CD4-positive, alpha-beta memory T cell (primary cell): ENCODE results near the gene ADAMTS3. TPM values are rescaled to one million over a fixed set of nuclear protein-coding genes. Genes with fewer than 3 reads are reported as not detected.

ENCODE experiments used
- CTCF ChIA-PET: fragments of 350-600 bp; sonication (Branson Sonifier 250); formaldehyde crosslinking; loops from one replicate; lab custom pipeline; 2021; ENCODE audit warnings: inconsistent platforms; ENCODE audit not compliant: partially characterized antibody; lab: Charles Lee
- POLR2A ChIA-PET: fragments of 350-600 bp; sonication (Branson Sonifier 250); formaldehyde crosslinking; loops from one replicate; lab custom pipeline; 2021; ENCODE audit not compliant: partially characterized antibody; lab: Charles Lee
- DNase-seq, 5 donors: peaks; one replicate each; pipeline versions ENCODE4 v3.0.0 to v3.0.0-alpha.2; 2020 to 2022; ENCODE audit warnings: mixed read lengths in 1 of 5
- H3K27ac ChIP-seq: one replicate; pipeline ENCODE4 v1.7.0; 2013; ENCODE audit warnings: low read depth, low read length
- H3K27me3 ChIP-seq: 2 replicates; pipeline ENCODE4 v1.7.0; 2013; ENCODE audit warnings: mild to moderate bottlenecking, low read length, moderate library complexity; ENCODE audit not compliant: insufficient read depth
- H3K36me3 ChIP-seq: 2 replicates; pipeline ENCODE4 v1.7.0; 2013; ENCODE audit warnings: mild to moderate bottlenecking, low read length, moderate library complexity; ENCODE audit not compliant: insufficient read depth
- H3K4me1 ChIP-seq: 2 replicates; pipeline ENCODE4 v1.7.0; 2013; ENCODE audit warnings: mild to moderate bottlenecking, low read length, moderate library complexity; ENCODE audit not compliant: insufficient read depth
- H3K4me3 ChIP-seq, 2 donors: one replicate each; pipeline ENCODE4 v1.7.0; 2013; ENCODE audit warnings: low read length in 2 of 2, mild to moderate bottlenecking in 1 of 2
- H3K9me3 ChIP-seq, 2 donors: one replicate each; pipeline ENCODE4 v1.7.0; 2013; ENCODE audit warnings: low read length in 2 of 2, control low read depth in 1 of 2; ENCODE audit not compliant: control insufficient read depth in 1 of 2
- H3K27ac Mint-ChIP-seq, 7 donors: one replicate each; pipeline ENCODE4 v1.8.0; 2020 to 2021; ENCODE audit warnings: mixed read lengths in 7 of 7, mild to moderate bottlenecking in 6 of 7, inconsistent platforms in 3 of 7, moderate library complexity in 3 of 7
- H3K27me3 Mint-ChIP-seq, 2 donors: one replicate each; pipeline ENCODE4 v1.8.0; 2020 to 2021; ENCODE audit warnings: mixed read lengths in 2 of 2
- H3K36me3 Mint-ChIP-seq, 2 donors: one replicate each; pipeline ENCODE4 v1.8.0; 2020 to 2021; ENCODE audit warnings: mixed read lengths in 2 of 2, inconsistent platforms in 1 of 2, mild to moderate bottlenecking in 1 of 2
- H3K4me1 Mint-ChIP-seq, 4 donors: one replicate each; pipeline ENCODE4 v1.8.0; 2020 to 2021; ENCODE audit warnings: mixed read lengths in 4 of 4, mild to moderate bottlenecking in 1 of 4
- H3K4me3 Mint-ChIP-seq, 8 donors: one replicate each; pipeline ENCODE4 v1.8.0; 2020 to 2021; ENCODE audit warnings: mixed read lengths in 8 of 8, mild to moderate bottlenecking in 7 of 8, moderate library complexity in 6 of 8, inconsistent platforms in 3 of 8
- H3K9me3 Mint-ChIP-seq, 8 donors: one replicate each; pipeline ENCODE4 v1.8.0; 2020 to 2021; ENCODE audit warnings: mixed read lengths in 8 of 8, mild to moderate bottlenecking in 5 of 8, inconsistent platforms in 3 of 8, moderate library complexity in 1 of 8
- intact Hi-C: fragments of 100-400 bp; cut with micrococcal nuclease; formaldehyde crosslinking; loops from one replicate; pipeline ENCODE4 v1.15.1; 2023
- polyA plus RNA-seq, 2 donors: library from polyadenylated mRNA; unstranded; fragments of 300-500 nt; fragmentation: Illumina TruSeq; gene quantifications; one replicate each; pipeline ENCODE4 v1.2.3, GENCODE V29; 2021
- total RNA-seq, 2 experiments: library from RNA; stranded (reverse); gene quantifications; one replicate each; pipeline ENCODE4 v1.2.3, GENCODE V29; 2021

Gene ADAMTS3
- total and polyA plus RNA-seq, 4 experiments from 2014 or later: not detected

DNA sequence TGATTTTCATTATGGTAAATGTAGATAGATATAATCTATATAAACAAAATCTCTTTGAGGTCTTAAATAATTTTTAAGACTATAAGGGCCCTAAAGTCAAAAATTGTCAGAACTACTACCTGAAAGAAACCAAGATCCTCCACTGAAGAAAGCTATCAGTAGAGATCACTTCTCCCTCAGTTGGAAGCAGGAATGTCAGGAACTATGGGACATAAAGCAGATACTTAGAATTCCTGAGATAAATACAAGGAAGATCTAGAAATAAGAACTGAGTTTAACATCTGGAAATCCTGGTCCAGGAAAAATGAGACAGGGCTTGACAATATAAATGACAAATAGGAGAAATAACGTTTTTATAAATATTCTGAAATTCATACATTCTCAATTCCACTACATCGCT lies 97.2 kb downstream of the ADAMTS3 start:
- CTCF ChIA-PET: no interaction called here
- H3K36me3 ChIP-seq: no peaks in the 10 kb centered on the region
- no peaks in the 10 kb centered on the region for H3K27me3 ChIP-seq
- Mint-ChIP-seq H3K9me3 (peaks cover 0 to 9% (median 0%) of the 10 kb centered on the region in 8 donors), H3K4me3 (no peak overlapping the region), H3K27ac (no peak overlapping the region), H3K4me1 (no peaks in the 10 kb centered on the region), H3K27me3 (no peaks in the 10 kb centered on the region), H3K36me3 (no peaks in the 10 kb centered on the region)
- no peak overlapping the region for H3K27ac ChIP-seq
- no peaks in the 10 kb centered on the region for H3K4me1 ChIP-seq
- DNase-seq: no peak
- H3K9me3 ChIP-seq: no peaks in the 10 kb centered on the region
- POLR2A ChIA-PET: no interaction called here
- H3K4me3 ChIP-seq: no peak overlapping the region
- intact Hi-C loops: no loop called here

- POLR2A ChIA-PET: no interaction called here
- Mint-ChIP-seq H3K36me3 (no peaks in the 10 kb centered on the region), H3K9me3 (peaks cover 0 to 2% (median 0%) of the 10 kb centered on the region in 8 donors), H3K27ac (no peak overlapping the region), H3K27me3 (no peaks in the 10 kb centered on the region), H3K4me1 (no peaks in the 10 kb centered on the region), H3K4me3 (no peak overlapping the region)
- H3K9me3 ChIP-seq: no peaks in the 10 kb centered on the region
- no peak overlapping the region for H3K4me3 ChIP-seq
- no peaks in the 10 kb centered on the region for H3K27me3 ChIP-seq
- no peak for DNase-seq
- no peaks in the 10 kb centered on the region for H3K4me1 ChIP-seq
- CTCF ChIA-PET: interaction anchor here (1.0 kb wide), 1 partner anchor 786 kb away, joined by 4 read pairs; no protein-coding TSS in a partner anchor
- no peaks in the 10 kb centered on the region for H3K36me3 ChIP-seq
- intact Hi-C loops: no loop called here
- H3K27ac ChIP-seq: no peak overlapping the region
Measured at GRCh38 chr4:72468904-72469502, 100.0 kb downstream of the ADAMTS3 start.

- ChIA-PET CTCF (no interaction called here), POLR2A (no interaction called here)
- no peaks in the 10 kb centered on the region for H3K27me3 ChIP-seq
- intact Hi-C loops: no loop called here
- Mint-ChIP-seq H3K9me3 (no peaks in the 10 kb centered on the region), H3K4me1 (no peaks in the 10 kb centered on the region), H3K27me3 (no peaks in the 10 kb centered on the region), H3K36me3 (no peaks in the 10 kb centered on the region), H3K27ac (no peak overlapping the region), H3K4me3 (no peak overlapping the region)
- H3K27ac ChIP-seq: no peak overlapping the region
- H3K36me3 ChIP-seq: no peaks in the 10 kb centered on the region
- DNase-seq: no peak
- no peaks in the 10 kb centered on the region for H3K4me1 ChIP-seq
- H3K4me3 ChIP-seq: no peak overlapping the region
- no peaks in the 10 kb centered on the region for H3K9me3 ChIP-seq
Measured at GRCh38 chr4:72467633-72468032, 101.4 kb downstream of the ADAMTS3 start.

DNA sequence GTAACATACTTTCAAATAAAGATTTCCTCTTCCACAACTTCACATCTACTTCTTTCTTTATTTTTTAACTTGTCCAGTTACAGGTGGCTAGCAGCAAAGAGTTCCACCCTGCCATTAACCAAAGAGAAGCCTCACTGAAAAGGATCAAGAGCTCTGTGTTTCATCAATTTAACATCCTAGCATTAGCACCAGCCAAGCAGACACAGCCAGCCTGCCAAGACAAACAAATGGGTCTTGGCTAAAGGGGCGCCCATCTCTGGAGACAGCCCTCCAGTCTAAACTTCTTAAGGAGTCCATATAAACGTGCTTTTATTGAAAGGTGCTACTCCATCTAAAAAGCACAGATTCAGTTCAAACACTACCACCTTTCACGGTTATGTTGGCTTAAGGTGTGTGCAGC lies 105.3 kb downstream of the ADAMTS3 start:
- DNase-seq: no peak
- no peak overlapping the region for H3K27ac ChIP-seq
- intact Hi-C loops: no loop called here
- no peaks in the 10 kb centered on the region for H3K36me3 ChIP-seq
- no peak overlapping the region for H3K4me3 ChIP-seq
- CTCF ChIA-PET: no interaction called here
- no peaks in the 10 kb centered on the region for H3K9me3 Mint-ChIP-seq
- no peaks in the 10 kb centered on the region for H3K9me3 ChIP-seq
- POLR2A ChIA-PET: no interaction called here
- H3K36me3 Mint-ChIP-seq: no peaks in the 10 kb centered on the region
- H3K4me1 Mint-ChIP-seq: no peaks in the 10 kb centered on the region
- H3K4me3 Mint-ChIP-seq: no peak overlapping the region
- H3K27me3 ChIP-seq: no peaks in the 10 kb centered on the region
- H3K27ac Mint-ChIP-seq: no peak overlapping the region
- H3K27me3 Mint-ChIP-seq: no peaks in the 10 kb centered on the region
- H3K4me1 ChIP-seq: no peaks in the 10 kb centered on the region

GRCh38 chr4:72457158-72457557 lies 111.9 kb downstream of the ADAMTS3 start:
- Mint-ChIP-seq H3K4me3 (no peak overlapping the region), H3K27ac (no peak overlapping the region), H3K9me3 (peaks cover 0 to 5% (median 0%) of the 10 kb centered on the region in 8 donors), H3K4me1 (no peaks in the 10 kb centered on the region), H3K36me3 (no peaks in the 10 kb centered on the region), H3K27me3 (no peaks in the 10 kb centered on the region)
- intact Hi-C loops: no loop called here
- Histone ChIP-seq H3K9me3 (no peaks in the 10 kb centered on the region), H3K36me3 (no peaks in the 10 kb centered on the region), H3K27me3 (no peaks in the 10 kb centered on the region), H3K4me3 (no peak overlapping the region), H3K27ac (no peak overlapping the region), H3K4me1 (no peaks in the 10 kb centered on the region)
- CTCF ChIA-PET: no interaction called here
- no peak for DNase-seq
- POLR2A ChIA-PET: no interaction called here

- H3K36me3 ChIP-seq: no peaks in the 10 kb centered on the region
- CTCF ChIA-PET: no interaction called here
- no peaks in the 10 kb centered on the region for H3K9me3 ChIP-seq
- H3K4me1 ChIP-seq: no peaks in the 10 kb centered on the region
- no peaks in the 10 kb centered on the region for H3K27me3 ChIP-seq
- Mint-ChIP-seq H3K27me3 (no peaks in the 10 kb centered on the region), H3K27ac (no peak overlapping the region), H3K4me3 (no peak overlapping the region), H3K9me3 (peaks cover 0 to 5% (median 0%) of the 10 kb centered on the region in 8 donors), H3K4me1 (no peaks in the 10 kb centered on the region), H3K36me3 (no peaks in the 10 kb centered on the region)
- intact Hi-C loops: no loop called here
- DNase-seq: no peak
- H3K4me3 ChIP-seq: no peak overlapping the region
- H3K27ac ChIP-seq: no peak overlapping the region
- POLR2A ChIA-PET: no interaction called here
Measured at GRCh38 chr4:72451349-72451748, 117.7 kb downstream of the ADAMTS3 start.

DNA sequence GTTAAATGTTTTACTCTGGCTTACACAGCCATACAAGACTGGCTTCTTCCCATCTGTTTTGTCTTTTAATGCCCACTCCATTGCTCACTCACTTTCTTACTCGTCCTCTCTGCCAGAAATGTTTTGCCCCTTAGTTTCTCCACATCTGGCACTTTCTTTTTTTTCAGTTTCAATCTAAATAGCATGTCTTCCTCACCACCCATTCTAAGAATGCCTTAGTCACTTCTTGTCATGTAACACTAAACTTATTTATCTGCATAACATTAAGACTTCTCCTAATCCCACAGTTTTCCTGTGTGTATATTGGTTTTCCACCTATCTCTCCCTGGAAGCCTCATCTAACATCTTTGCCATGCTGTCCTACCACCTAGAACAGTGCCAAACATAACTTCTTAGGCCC lies 119.3 kb downstream of the ADAMTS3 start:
- Mint-ChIP-seq H3K36me3 (no peaks in the 10 kb centered on the region), H3K27me3 (no peaks in the 10 kb centered on the region), H3K9me3 (peaks cover 0 to 2% (median 0%) of the 10 kb centered on the region in 8 donors), H3K4me3 (no peak overlapping the region), H3K4me1 (no peaks in the 10 kb centered on the region), H3K27ac (no peak overlapping the region)
- Histone ChIP-seq H3K9me3 (no peaks in the 10 kb centered on the region), H3K4me3 (no peak overlapping the region), H3K27me3 (no peaks in the 10 kb centered on the region), H3K36me3 (no peaks in the 10 kb centered on the region), H3K4me1 (no peaks in the 10 kb centered on the region), H3K27ac (no peak overlapping the region)
- CTCF ChIA-PET: no interaction called here
- POLR2A ChIA-PET: no interaction called here
- DNase-seq: no peak
- intact Hi-C loops: no loop called here

DNA sequence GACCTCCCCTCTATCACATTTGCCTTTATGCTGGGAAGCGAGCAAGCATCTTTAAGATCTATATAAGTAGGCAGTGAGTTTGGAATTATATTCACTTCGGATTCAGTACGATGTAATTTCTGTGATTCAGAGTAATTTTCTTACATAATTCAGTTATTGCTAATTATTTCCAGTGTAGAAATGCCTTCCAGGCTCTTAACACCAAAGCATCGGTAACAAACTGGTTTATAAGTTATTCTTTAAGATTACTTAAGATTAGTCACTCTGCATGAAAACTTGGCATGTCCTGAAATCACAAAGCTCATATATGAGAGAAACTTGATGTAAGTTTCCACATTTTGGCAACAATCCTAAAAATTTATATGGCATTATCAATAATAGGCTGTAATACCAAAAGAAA lies 120.8 kb downstream of the ADAMTS3 start:
- no peak for DNase-seq

More for the DNA sequence above, 120.8 kb downstream of the ADAMTS3 start:
- Mint-ChIP-seq H3K9me3 (peaks cover 0 to 2% (median 0%) of the 10 kb centered on the region in 8 donors), H3K36me3 (no peaks in the 10 kb centered on the region), H3K27ac (no peak overlapping the region), H3K4me1 (no peaks in the 10 kb centered on the region), H3K27me3 (no peaks in the 10 kb centered on the region), H3K4me3 (no peak overlapping the region)
- Histone ChIP-seq H3K9me3 (no peaks in the 10 kb centered on the region), H3K4me1 (no peaks in the 10 kb centered on the region), H3K27me3 (no peaks in the 10 kb centered on the region), H3K4me3 (no peak overlapping the region), H3K36me3 (no peaks in the 10 kb centered on the region), H3K27ac (no peak overlapping the region)
- intact Hi-C loops: no loop called here
- POLR2A ChIA-PET: no interaction called here
- CTCF ChIA-PET: no interaction called here
